GM19099 (cell line): ENCODE measurements around the gene UGT8.

Source experiments
- POLR2A ChIP-seq: IDR thresholded peaks from 3 replicates; pipeline ENCODE4 v1.6.1; 2011; ENCODE audit warnings: low read depth; ENCODE audit not compliant: insufficient read length; ENCODE audit errors: extremely low read depth

UGT8 gene

GRCh38 chr4:114658776-114659175 is 60.2 kb downstream of the UGT8 start:
- no peak for TF ChIP-seq POLR2A

DNA sequence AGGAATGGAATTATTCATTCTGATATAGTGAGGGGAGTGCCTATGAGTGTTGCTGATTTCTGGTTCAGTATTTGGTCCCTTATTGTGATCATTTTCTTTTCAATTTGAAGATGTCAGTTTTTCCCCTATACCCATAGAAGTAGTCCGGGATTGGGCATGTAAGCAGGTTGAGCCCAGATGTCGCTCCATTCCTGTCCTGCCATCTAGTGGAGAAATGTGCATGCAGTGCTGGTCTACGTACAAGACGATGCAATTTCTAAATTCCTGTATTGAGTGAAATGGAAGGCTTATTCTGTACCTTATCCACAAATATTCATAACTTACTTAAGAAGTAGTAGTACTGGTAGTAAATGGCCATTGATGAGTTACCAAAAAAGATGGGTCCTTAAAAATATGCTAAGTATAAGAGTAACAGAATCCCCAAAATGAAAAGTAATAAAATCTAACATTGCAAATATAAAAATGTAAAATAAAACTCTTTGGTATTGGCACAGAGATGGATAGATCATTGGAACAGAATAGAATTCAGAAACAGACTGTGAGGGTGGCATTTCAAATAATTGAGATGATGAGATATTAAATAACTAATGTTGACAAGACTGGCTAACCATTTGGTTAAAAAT is 60.9 kb downstream of the UGT8 start:
- TF ChIP-seq POLR2A: no peak

GRCh38 chr4:114663083-114663482 is 64.5 kb downstream of the UGT8 start:
- TF ChIP-seq POLR2A: no peak

GRCh38 chr4:114668577-114668976 is 70.0 kb downstream of the UGT8 start:
- no peak for TF ChIP-seq POLR2A

- no peak for TF ChIP-seq POLR2A
Measured at GRCh38 chr4:114673306-114673705, 74.7 kb downstream of the UGT8 start.

DNA sequence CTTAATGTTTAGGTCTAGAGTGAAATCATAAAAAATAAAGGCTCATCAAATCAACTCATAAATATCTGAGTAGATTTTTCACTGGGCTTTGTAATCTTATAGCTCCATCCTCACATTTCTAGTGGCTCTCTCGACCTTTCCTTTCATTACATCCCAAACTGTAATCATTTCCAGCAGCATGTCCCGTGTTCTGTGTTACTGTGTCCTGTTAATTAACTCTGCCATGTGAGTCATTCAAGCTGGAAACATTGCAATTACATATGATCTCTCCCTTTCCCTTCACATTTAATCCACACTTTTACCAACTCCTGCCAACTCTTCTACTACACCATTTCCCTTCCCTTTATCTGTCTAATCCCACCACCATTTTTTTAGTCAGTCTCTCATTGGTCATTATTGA is 75.5 kb downstream of the UGT8 start:
- no peak for TF ChIP-seq POLR2A

GRCh38 chr4:114677346-114677979 is 78.9 kb downstream of the UGT8 start:
- TF ChIP-seq POLR2A: no peak

DNA sequence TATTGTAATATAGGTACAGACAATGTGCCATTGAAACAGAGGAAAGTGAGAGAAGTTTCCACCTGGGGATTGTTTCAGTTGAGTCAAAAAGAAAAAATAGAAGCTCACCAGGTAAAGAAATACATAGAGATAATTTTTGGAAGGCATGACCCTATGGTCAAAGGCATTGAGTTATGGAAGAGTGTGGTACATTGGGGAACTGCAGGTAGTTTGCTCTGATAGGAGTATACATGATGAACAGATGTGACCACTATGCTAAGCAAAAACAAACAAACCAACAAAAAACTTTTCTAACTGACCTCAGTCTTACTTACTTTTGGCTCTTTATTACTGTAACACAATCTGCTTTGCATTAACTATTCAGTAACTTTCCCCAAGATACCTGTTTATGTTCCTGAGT is 85.9 kb downstream of the UGT8 start:
- TF ChIP-seq POLR2A: no peak

- no peak for TF ChIP-seq POLR2A
Measured at GRCh38 chr4:114688059-114688458, 89.5 kb downstream of the UGT8 start.

DNA sequence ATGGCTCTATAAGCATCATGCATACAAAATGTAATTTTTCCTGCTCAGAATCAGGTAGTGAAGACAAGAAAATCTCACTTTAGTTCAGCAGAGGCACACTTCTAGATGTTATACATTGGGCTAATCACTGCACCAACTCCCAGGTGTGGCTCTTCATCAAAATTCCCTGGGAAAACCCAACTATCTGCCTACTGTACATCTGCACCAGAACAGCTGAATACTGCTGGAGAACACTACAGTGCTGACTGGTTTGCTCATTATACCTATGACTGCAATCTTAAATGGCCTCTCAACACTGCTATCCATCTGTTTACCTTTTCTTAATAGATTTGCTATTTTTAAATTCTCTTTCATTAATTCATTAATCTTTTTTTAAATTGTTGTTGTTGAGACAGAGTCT is 92.0 kb downstream of the UGT8 start:
- no peak for TF ChIP-seq POLR2A

GRCh38 chr4:114691865-114692264 is 93.3 kb downstream of the UGT8 start:
- TF ChIP-seq POLR2A: no peak

GRCh38 chr4:114692958-114693357 is 94.4 kb downstream of the UGT8 start:
- no peak for TF ChIP-seq POLR2A

GRCh38 chr4:114694770-114695169 is 96.2 kb downstream of the UGT8 start:
- TF ChIP-seq POLR2A: no peak

GRCh38 chr4:114698231-114698630 is 99.6 kb downstream of the UGT8 start:
- no peak for TF ChIP-seq POLR2A

DNA sequence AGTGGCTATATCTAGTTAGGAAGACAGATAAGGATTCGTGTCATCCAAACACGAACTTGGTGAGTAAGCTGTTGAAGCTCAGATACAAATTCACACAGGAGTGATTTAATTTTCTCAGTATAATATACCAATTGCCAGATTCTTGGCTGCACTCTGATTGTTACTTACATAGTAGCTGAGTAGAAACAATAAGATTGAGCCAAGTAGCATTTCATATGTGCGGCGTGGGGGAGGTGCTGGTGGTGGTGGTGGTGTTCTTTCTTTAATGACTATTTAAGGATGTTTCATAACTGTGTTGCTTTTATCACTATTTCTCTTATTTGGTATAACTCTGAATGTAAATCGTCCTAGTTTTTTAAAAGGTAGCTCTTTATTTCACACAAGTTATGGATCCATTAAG is 102.9 kb downstream of the UGT8 start:
- TF ChIP-seq POLR2A: no peak

DNA sequence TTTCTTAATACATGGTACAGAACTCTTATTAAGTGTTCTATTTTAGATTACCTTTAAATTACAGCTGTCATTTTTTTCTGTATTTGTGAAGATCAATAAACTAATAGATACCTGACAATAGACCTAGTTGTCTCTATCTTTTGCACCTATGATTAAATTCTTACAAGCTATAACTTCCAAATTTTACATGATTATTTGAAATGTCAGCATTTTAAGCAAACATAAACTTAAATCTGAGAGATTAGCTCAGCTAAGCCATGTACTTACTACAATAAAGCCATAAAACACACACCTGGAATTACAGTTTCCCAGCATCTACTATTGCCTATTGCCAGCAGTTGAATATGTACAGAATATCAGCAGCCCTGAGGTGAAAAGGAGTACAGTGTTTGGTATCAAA is 118.8 kb downstream of the UGT8 start:
- no peak for TF ChIP-seq POLR2A

- TF ChIP-seq POLR2A: no peak
Measured at GRCh38 chr4:114725066-114725465, 126.5 kb downstream of the UGT8 start.
